IMR-90 (cell line): ENCODE measurements around the gene TBX3. TPM values are rescaled to one million over a fixed set of nuclear protein-coding genes. Genes with fewer than 3 reads are reported as not detected.

Source experiments
- ATAC-seq: fragments of 200-7000 bp; cut with Tn5 transposase; 2 replicates; pipeline ENCODE4 v1.9.1; 2020; ENCODE audit warnings: low read depth, mild to moderate bottlenecking, moderate library complexity
- BruUV-seq: library from RNA; stranded (reverse); fragments of 400-500 nt; replicated peaks from 2 replicates; lab custom pipeline; 2021; lab: Mats Ljungman, UMichigan
- CTCF ChIA-PET: fragments of 300-600 bp; formaldehyde crosslinking; extraction: SDS; loops from one replicate; lab custom pipeline; 2021; ENCODE audit warnings: antibody characterized with exemption; lab: Yijun Ruan, JAX
- POLR2A ChIA-PET: fragments of 300-600 bp; sonication (Branson Sonifier 250); formaldehyde crosslinking; loops from one replicate; lab custom pipeline; 2022; ENCODE audit warnings: antibody characterized with exemption; ENCODE audit not compliant: unreplicated experiment; lab: Charles Lee
- DNase-seq: peaks from one replicate; pipeline ENCODE4 v3.0.0; 2013
- H2AFZ ChIP-seq: replicated peaks from 2 replicates; pipeline ENCODE3; 2013; ENCODE audit warnings: low read length, mild to moderate bottlenecking; ENCODE audit not compliant: poor library complexity
- H2AK5ac ChIP-seq: 2 replicates; pipeline ENCODE4 v1.6.1; 2013; ENCODE audit warnings: low read depth, low read length, inconsistent platforms
- H2AK9ac ChIP-seq: replicated peaks from 2 replicates; pipeline ENCODE3; 2013; ENCODE audit warnings: mild to moderate bottlenecking, low read depth, low read length, moderate library complexity; ENCODE audit not compliant: poor library complexity
- H2BK120ac ChIP-seq: 2 replicates; pipeline ENCODE4 v1.6.1; 2013; ENCODE audit warnings: low read depth, low read length, inconsistent platforms
- H2BK15ac ChIP-seq: 3 replicates; pipeline ENCODE4 v1.6.1; 2013; ENCODE audit warnings: low read depth, low read length, inconsistent platforms
- H2BK20ac ChIP-seq: 2 replicates; pipeline ENCODE4 v1.6.1; 2013; ENCODE audit warnings: low read depth, mild to moderate bottlenecking, inconsistent platforms, low read length, moderate library complexity
- H2BK5ac ChIP-seq: 2 replicates; pipeline ENCODE4 v1.6.1; 2013; ENCODE audit warnings: mild to moderate bottlenecking, low read depth, low read length, inconsistent platforms; ENCODE audit not compliant: poor library complexity, severe bottlenecking
- H3K14ac ChIP-seq: replicated peaks from 2 replicates; pipeline ENCODE4 v1.6.1; 2013; ENCODE audit warnings: low read depth, low read length, inconsistent platforms
- H3K18ac ChIP-seq: 2 replicates; pipeline ENCODE4 v1.6.1; 2013; ENCODE audit warnings: low read depth, low read length, control low read depth
- H3K23ac ChIP-seq: 2 replicates; pipeline ENCODE4 v1.6.1; 2013; ENCODE audit warnings: low read depth, low read length, inconsistent platforms
- H3K27ac ChIP-seq: 2 replicates; pipeline ENCODE4 v1.5.1; 2013; ENCODE audit warnings: mild to moderate bottlenecking, control low read depth, low read length; ENCODE audit not compliant: insufficient read depth
- H3K27me3 ChIP-seq: 2 replicates; pipeline ENCODE4 v1.6.1; 2013; ENCODE audit warnings: low read length; ENCODE audit not compliant: control insufficient read depth, insufficient read depth
- H3K36me3 ChIP-seq: 2 replicates; pipeline ENCODE4 v1.6.1; 2013; ENCODE audit warnings: low read length, mixed read lengths; ENCODE audit not compliant: control insufficient read depth, insufficient read depth
- H3K4ac ChIP-seq: 2 replicates; pipeline ENCODE4 v1.6.1; 2013; ENCODE audit warnings: low read depth, low read length, inconsistent platforms
- H3K4me1 ChIP-seq: 2 replicates; pipeline ENCODE4 v1.6.1; 2013; ENCODE audit warnings: low read length, mixed read lengths; ENCODE audit not compliant: control insufficient read depth, insufficient read depth
- H3K4me2 ChIP-seq: 2 replicates; pipeline ENCODE4 v1.6.1; 2013; ENCODE audit warnings: low read depth, mild to moderate bottlenecking, control low read depth, low read length, moderate library complexity
- H3K4me3 ChIP-seq: 2 replicates; pipeline ENCODE4 v1.5.1; 2013; ENCODE audit warnings: low read depth, mild to moderate bottlenecking, control low read depth, low read length, moderate library complexity; ENCODE audit not compliant: insufficient read depth
- H3K56ac ChIP-seq: 2 replicates; pipeline ENCODE4 v1.6.1; 2013; ENCODE audit warnings: low read length, inconsistent platforms; ENCODE audit not compliant: insufficient read depth; ENCODE audit errors: extremely low read depth
- H3K79me1 ChIP-seq, 2 experiments: 2 replicates each; pipeline ENCODE4 v1.6.1; 2013; ENCODE audit warnings: low read length in 2 of 2, inconsistent platforms in 1 of 2, low read depth in 1 of 2
- H3K9ac ChIP-seq: 2 replicates; pipeline ENCODE4 v1.6.1; 2013; ENCODE audit warnings: low read depth, low read length, control low read depth
- H3K9me1 ChIP-seq: 2 replicates; pipeline ENCODE4 v1.6.1; 2013; ENCODE audit warnings: low read length, inconsistent platforms; ENCODE audit not compliant: insufficient read depth
- H3K9me3 ChIP-seq: 2 replicates; pipeline ENCODE4 v1.6.1; 2013; ENCODE audit warnings: low read length; ENCODE audit not compliant: control insufficient read depth, insufficient read depth
- H4K20me1 ChIP-seq: 2 replicates; pipeline ENCODE4 v1.6.1; 2013; ENCODE audit warnings: low read length, inconsistent platforms; ENCODE audit not compliant: insufficient read depth
- H4K5ac ChIP-seq: 2 replicates; pipeline ENCODE4 v1.6.1; 2013; ENCODE audit warnings: mild to moderate bottlenecking, low read depth, low read length, control low read depth
- H4K8ac ChIP-seq, 2 experiments: 2 replicates each; pipeline ENCODE4 v1.6.1; 2013; ENCODE audit warnings: low read depth in 2 of 2, low read length in 2 of 2, control low read depth in 1 of 2, inconsistent platforms in 1 of 2
- H4K91ac ChIP-seq: 2 replicates; pipeline ENCODE4 v1.6.1; 2013; ENCODE audit warnings: low read depth, low read length, inconsistent platforms; ENCODE audit not compliant: insufficient read depth
- CHD1 ChIP-seq: IDR thresholded peaks from 2 replicates; pipeline ENCODE4 v1.6.1; 2012; ENCODE audit warnings: low read depth, low read length, improper control_type of control experiment
- FOS ChIP-seq: fragments of 150-350 bp; IDR thresholded peaks from 2 replicates; pipeline ENCODE4 v1.6.1; 2016; ENCODE audit warnings: low read depth, low read length
- MAFK ChIP-seq: IDR thresholded peaks from 2 replicates; pipeline ENCODE4 v1.6.1; 2012; ENCODE audit warnings: low read depth, low read length, improper control_type of control experiment
- MAZ ChIP-seq: IDR thresholded peaks from 2 replicates; pipeline ENCODE4 v1.6.1; 2012; ENCODE audit warnings: low read depth, mild to moderate bottlenecking, low read length, improper control_type of control experiment, moderate library complexity, borderline replicate concordance
- NFE2L2 ChIP-seq: fragments of 150-350 bp; IDR thresholded peaks from 2 replicates; pipeline ENCODE4 v1.6.1; 2016; ENCODE audit warnings: low read depth, mild to moderate bottlenecking, low read length
- POLR2A ChIP-seq: IDR thresholded peaks from 2 replicates; pipeline ENCODE4 v1.6.1; 2012; ENCODE audit warnings: mild to moderate bottlenecking, low read depth, low read length
- RAD21 ChIP-seq: IDR thresholded peaks from 2 replicates; pipeline ENCODE4 v1.6.1; 2012; ENCODE audit warnings: low read length, improper control_type of control experiment
- RCOR1 ChIP-seq: IDR thresholded peaks from 2 replicates; pipeline ENCODE4 v1.6.1; 2012; ENCODE audit warnings: mild to moderate bottlenecking, low read length, improper control_type of control experiment; ENCODE audit not compliant: insufficient replicate concordance
- RFX5 ChIP-seq: IDR thresholded peaks from 2 replicates; pipeline ENCODE4 v1.8.0; 2012; ENCODE audit warnings: low read depth, mild to moderate bottlenecking, low read length, moderate library complexity
- WGBS, 2 experiments: methylation state at CpG; one replicate each; pipeline versions ENCODE4 v1.1.5 to v1.1.7; 2013; ENCODE audit warnings: missing lambda C conversion rate in 2 of 2; ENCODE audit not compliant: insufficient read length in 1 of 2; ENCODE audit errors: extremely low coverage in 2 of 2; 5-methylcytosine and 5-hydroxymethylcytosine counted together
- dilution Hi-C: fragments of 300-500 bp; cut with HindIII; formaldehyde crosslinking; loops from one replicate; pipeline ENCODE4 v1.14.3; 2018; ENCODE audit warnings: low sequenced_read_pairs; ENCODE audit not compliant: unreplicated experiment
- in situ Hi-C: fragments of 300-500 bp; cut with MboI; formaldehyde crosslinking; loops from 3 replicates; pipeline ENCODE4 v1.14.3; 2019; ENCODE audit warnings: low sequenced_read_pairs, inconsistent platforms, mixed read lengths
- intact Hi-C: fragments of 100-400 bp; cut with micrococcal nuclease; formaldehyde crosslinking; loops from 2 replicates; pipeline ENCODE4 v1.10.0; 2022
- polyA plus RNA-seq, 3 experiments: library from polyadenylated mRNA; depleted of rRNA; stranded (reverse); fragments of >200 nt; gene quantifications; 2 replicates each; pipeline ENCODE4 v1.2.3, GENCODE V29; 2012; ENCODE audit warnings: low replicate concordance in 1 of 3
- total RNA-seq: library from RNA; depleted of rRNA; stranded (reverse); fragments of >200 nt; gene quantifications from 2 replicates; pipeline ENCODE4 v1.2.3, GENCODE V29; 2012
- TF ChIP-seq, protein P1 (sequence below): conservative IDR thresholded peaks from 2 replicates; pipeline ENCODE4 v1.5.1; 2012; ENCODE audit warnings: mild to moderate bottlenecking, low read depth, low read length, improper control_type of control experiment
- TF ChIP-seq, protein P2 (sequence below): fragments of 150-350 bp; IDR thresholded peaks from 2 replicates; pipeline ENCODE4 v1.6.1; 2016; ENCODE audit warnings: low read depth, mild to moderate bottlenecking, low read length, moderate library complexity, borderline replicate concordance

The TBX3 gene
- total and polyA plus RNA-seq, 2 of the 4 experiments (the other 2 are of a cell fraction), result 15.8 to 44.9 TPM

DNA sequence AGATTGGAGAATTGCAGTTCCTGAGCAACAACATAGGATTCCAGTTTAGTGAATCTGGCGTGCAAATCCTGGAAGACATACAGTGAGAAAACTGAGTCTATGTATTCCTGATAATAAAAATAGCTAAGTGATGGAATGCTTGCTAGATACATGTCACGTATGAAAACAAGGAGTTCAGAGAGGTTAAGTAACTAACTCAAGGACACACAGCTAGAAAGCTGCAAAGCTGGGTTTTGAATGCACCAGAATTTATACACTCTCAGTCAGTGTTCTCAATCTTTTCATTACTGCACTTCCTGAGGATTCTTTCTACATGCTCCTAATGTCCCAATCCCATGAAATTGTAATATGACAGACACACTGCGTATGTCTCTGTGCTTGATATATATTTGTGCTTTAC is 35.3 kb downstream of the TBX3 start:
- Histone ChIP-seq H4K20me1 (no peaks in the 10 kb centered on the region), H3K9me1 (no peaks in the 10 kb centered on the region), H3K18ac (no peak overlapping the region), H4K5ac (no peak overlapping the region), H3K27me3 (no peaks in the 10 kb centered on the region), H2BK20ac (no peak overlapping the region), H3K4me1 (no peaks in the 10 kb centered on the region), H3K79me1 (no peaks in the 10 kb centered on the region), H3K23ac (no peak overlapping the region), H4K8ac (no peak overlapping the region), H3K4me3 (no peak overlapping the region), H2BK120ac (no peak overlapping the region), H2AFZ (no peak overlapping the region), H3K9me3 (no peaks in the 10 kb centered on the region), H2BK15ac (no peak overlapping the region), H3K14ac (no peak overlapping the region), H3K4me2 (no peak overlapping the region), H3K36me3 (no peaks in the 10 kb centered on the region), H2BK5ac (no peak overlapping the region), H2AK9ac (no peak overlapping the region), H2AK5ac (no peak overlapping the region), H3K56ac (no peak overlapping the region), H3K27ac (no peak overlapping the region), H3K4ac (no peak overlapping the region), H3K9ac (no peak overlapping the region), H4K91ac (no peak overlapping the region)
- POLR2A ChIA-PET, result no interaction called here
- in situ Hi-C loops (no loop called here), intact Hi-C loops (no loop called here), dilution Hi-C loops (no loop called here)
- no peak for TF ChIP-seq NFE2L2
- no peak for TF ChIP-seq MAZ
- no peak for TF ChIP-seq RAD21
- no peak for TF ChIP-seq FOS
- TF ChIP-seq, protein P1, sequence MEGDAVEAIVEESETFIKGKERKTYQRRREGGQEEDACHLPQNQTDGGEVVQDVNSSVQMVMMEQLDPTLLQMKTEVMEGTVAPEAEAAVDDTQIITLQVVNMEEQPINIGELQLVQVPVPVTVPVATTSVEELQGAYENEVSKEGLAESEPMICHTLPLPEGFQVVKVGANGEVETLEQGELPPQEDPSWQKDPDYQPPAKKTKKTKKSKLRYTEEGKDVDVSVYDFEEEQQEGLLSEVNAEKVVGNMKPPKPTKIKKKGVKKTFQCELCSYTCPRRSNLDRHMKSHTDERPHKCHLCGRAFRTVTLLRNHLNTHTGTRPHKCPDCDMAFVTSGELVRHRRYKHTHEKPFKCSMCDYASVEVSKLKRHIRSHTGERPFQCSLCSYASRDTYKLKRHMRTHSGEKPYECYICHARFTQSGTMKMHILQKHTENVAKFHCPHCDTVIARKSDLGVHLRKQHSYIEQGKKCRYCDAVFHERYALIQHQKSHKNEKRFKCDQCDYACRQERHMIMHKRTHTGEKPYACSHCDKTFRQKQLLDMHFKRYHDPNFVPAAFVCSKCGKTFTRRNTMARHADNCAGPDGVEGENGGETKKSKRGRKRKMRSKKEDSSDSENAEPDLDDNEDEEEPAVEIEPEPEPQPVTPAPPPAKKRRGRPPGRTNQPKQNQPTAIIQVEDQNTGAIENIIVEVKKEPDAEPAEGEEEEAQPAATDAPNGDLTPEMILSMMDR, result no peak
- TF ChIP-seq RFX5, result no peak
- TF ChIP-seq CHD1, result no peak
- TF ChIP-seq, protein P2, sequence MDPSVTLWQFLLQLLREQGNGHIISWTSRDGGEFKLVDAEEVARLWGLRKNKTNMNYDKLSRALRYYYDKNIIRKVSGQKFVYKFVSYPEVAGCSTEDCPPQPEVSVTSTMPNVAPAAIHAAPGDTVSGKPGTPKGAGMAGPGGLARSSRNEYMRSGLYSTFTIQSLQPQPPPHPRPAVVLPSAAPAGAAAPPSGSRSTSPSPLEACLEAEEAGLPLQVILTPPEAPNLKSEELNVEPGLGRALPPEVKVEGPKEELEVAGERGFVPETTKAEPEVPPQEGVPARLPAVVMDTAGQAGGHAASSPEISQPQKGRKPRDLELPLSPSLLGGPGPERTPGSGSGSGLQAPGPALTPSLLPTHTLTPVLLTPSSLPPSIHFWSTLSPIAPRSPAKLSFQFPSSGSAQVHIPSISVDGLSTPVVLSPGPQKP, result no peak
- no peak for TF ChIP-seq RCOR1
- no peak for TF ChIP-seq MAFK
- TF ChIP-seq POLR2A, result no peak
- ATAC-seq (no peak), DNase-seq (no peak)
- no TSS peak for BruUV-seq
- 80% methylated on average over 1 of the region's 3 CpGs; no CpG with 5 or more reads in 1 of the 2 experiments for WGBS, 2 experiments
- CTCF ChIA-PET, result no interaction called here
